ENCODE data around the gene ZFHX3. TPM values are rescaled to one million over a fixed set of nuclear protein-coding genes. Genes with fewer than 3 reads are reported as not detected.
A peak's percentile ranks its signal among the peaks of the same experiment; 100 is the strongest.

ZFHX3 gene
- total and polyA plus RNA-seq, 4 donors = 2.6 to 32.7 (median 14.7) TPM

DNA sequence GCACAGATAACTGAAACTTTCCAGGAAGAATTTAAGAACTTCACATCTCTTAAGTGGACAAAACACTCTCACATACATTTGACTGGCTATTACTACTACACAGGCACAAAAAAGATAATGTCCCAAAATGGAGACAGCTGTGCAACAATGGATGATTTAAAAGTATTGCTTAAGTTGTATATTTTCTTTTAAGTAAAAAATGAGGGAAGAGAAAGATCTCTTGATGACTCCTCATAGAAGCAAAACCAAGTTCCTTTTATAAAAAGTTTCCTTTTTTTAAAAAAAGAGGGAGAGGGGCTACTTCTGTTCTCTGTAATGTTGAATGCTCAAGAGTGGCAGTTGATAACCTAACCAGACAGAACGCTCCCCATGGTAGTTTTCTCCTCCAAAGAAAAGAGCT is 195.5 kb downstream of the ZFHX3 start:
- 98 to 100% methylated on average over 1 of the region's 1 CpG for WGBS, 2 donors
- Histone ChIP-seq H3K4me3 (no peak overlapping the region), H3K27me3 (ENCODE audit: control insufficient read depth in 3 of 3, insufficient read depth in 3 of 3, low read length in 2 of 3) (no peaks in the 10 kb centered on the region), H3K4me1 (ENCODE audit: control insufficient read depth in 5 of 5, insufficient read depth in 5 of 5, low read length in 5 of 5) (peaks cover 7 to 25% (median 9%) of the 10 kb centered on the region in 5 donors), H3K9ac (ENCODE audit: insufficient read depth in 1 of 2, low read length in 2 of 2) (no peak overlapping the region), H3K9me3 (ENCODE audit: control insufficient read depth in 4 of 4, insufficient read depth in 3 of 4, low read length in 3 of 4) (no peaks in the 10 kb centered on the region), H3K36me3 (ENCODE audit: control insufficient read depth in 4 of 4, insufficient read depth in 4 of 4, low read length in 4 of 4) (no peaks in the 10 kb centered on the region), H3K27ac (ENCODE audit: low read depth in 1 of 2, low read length in 1 of 2) (no peak overlapping the region)
- TF ChIP-seq, protein P1, sequence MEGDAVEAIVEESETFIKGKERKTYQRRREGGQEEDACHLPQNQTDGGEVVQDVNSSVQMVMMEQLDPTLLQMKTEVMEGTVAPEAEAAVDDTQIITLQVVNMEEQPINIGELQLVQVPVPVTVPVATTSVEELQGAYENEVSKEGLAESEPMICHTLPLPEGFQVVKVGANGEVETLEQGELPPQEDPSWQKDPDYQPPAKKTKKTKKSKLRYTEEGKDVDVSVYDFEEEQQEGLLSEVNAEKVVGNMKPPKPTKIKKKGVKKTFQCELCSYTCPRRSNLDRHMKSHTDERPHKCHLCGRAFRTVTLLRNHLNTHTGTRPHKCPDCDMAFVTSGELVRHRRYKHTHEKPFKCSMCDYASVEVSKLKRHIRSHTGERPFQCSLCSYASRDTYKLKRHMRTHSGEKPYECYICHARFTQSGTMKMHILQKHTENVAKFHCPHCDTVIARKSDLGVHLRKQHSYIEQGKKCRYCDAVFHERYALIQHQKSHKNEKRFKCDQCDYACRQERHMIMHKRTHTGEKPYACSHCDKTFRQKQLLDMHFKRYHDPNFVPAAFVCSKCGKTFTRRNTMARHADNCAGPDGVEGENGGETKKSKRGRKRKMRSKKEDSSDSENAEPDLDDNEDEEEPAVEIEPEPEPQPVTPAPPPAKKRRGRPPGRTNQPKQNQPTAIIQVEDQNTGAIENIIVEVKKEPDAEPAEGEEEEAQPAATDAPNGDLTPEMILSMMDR (IDR thresholded peaks at IDR 0.05; ENCODE audit: control extremely low read depth, extremely low read depth) = no peak
- ATAC-seq (ENCODE audit: insufficient read depth, low FRiP score) = no peak
- DNase-seq = no peak

DNA sequence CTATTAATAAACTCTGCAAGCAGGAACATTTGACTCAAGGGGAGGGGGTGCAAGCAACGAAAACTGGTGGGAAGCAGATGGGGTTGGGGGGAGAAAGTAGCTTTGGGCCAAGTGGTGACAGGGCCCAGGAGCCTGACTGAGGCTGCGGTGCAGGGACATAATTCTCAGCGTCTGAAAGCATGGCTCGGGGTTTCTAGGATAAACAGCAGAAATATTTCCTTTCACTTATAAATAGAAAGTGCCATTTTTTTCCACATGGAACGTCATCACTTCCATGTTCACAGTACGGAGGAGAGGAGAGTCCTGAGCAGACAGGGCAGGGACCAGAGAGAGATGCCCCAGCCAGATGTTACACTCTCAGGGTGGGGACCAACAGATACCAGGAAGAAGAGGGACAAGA is 197.1 kb downstream of the ZFHX3 start:
- H3K27me3 ChIP-seq (ENCODE audit: control insufficient read depth in 3 of 3, insufficient read depth in 3 of 3, low read length in 2 of 3) = no peaks in the 10 kb centered on the region
- TF ChIP-seq, protein P1 (IDR thresholded peaks at IDR 0.05; ENCODE audit: control extremely low read depth, extremely low read depth) = no peak
- no peak overlapping the region for H3K9ac ChIP-seq (ENCODE audit: insufficient read depth in 1 of 2, low read length in 2 of 2)
- ATAC-seq (ENCODE audit: insufficient read depth, low FRiP score) = no peak
- H3K36me3 ChIP-seq (ENCODE audit: control insufficient read depth in 4 of 4, insufficient read depth in 4 of 4, low read length in 4 of 4) = no peaks in the 10 kb centered on the region
- H3K4me1 ChIP-seq (ENCODE audit: control insufficient read depth in 5 of 5, insufficient read depth in 5 of 5, low read length in 5 of 5) = peaks cover 7 to 27% (median 10%) of the 10 kb centered on the region in 5 donors
- peak overlapping the region in 1 of 2 donors; percentile 69 for H3K27ac ChIP-seq (ENCODE audit: low read depth in 1 of 2, low read length in 1 of 2)
- peak in 2 of 3 donors; percentile 71 to 79 for DNase-seq
- WGBS, 2 donors = 67 to 80% methylated on average over 6 of the region's 6 CpGs
- H3K4me3 ChIP-seq = no peak overlapping the region
- H3K9me3 ChIP-seq (ENCODE audit: control insufficient read depth in 4 of 4, insufficient read depth in 3 of 4, low read length in 3 of 4) = no peaks in the 10 kb centered on the region

DNA sequence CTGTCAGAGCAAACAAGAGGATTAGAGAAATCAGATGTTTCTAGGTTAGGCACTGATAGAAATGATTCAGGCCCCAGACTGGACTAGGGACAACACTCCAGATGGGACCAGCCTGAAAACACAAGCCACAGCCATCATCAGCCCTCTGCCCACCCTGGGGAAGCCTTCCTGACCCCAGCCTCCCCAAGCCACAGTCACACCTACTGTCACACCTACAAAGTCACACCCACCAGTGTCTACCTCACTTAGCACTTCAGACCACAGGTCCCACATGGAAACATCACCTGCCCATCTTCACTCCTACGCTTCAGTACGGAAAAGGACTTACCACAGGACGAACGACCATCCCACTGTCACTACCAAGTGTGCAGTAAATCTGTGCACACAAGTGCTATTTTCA is 197.9 kb downstream of the ZFHX3 start:
- DNase-seq = no peak
- Histone ChIP-seq H3K36me3 (ENCODE audit: control insufficient read depth in 4 of 4, insufficient read depth in 4 of 4, low read length in 4 of 4) (no peaks in the 10 kb centered on the region), H3K9me3 (ENCODE audit: control insufficient read depth in 4 of 4, insufficient read depth in 3 of 4, low read length in 3 of 4) (no peaks in the 10 kb centered on the region), H3K9ac (ENCODE audit: insufficient read depth in 1 of 2, low read length in 2 of 2) (no peak overlapping the region), H3K4me3 (no peak overlapping the region), H3K27ac (ENCODE audit: low read depth in 1 of 2, low read length in 1 of 2) (peak overlapping the region in 1 of 2 donors; percentile 12), H3K4me1 (ENCODE audit: control insufficient read depth in 5 of 5, insufficient read depth in 5 of 5, low read length in 5 of 5) (peaks cover 7 to 27% (median 14%) of the 10 kb centered on the region in 5 donors), H3K27me3 (ENCODE audit: control insufficient read depth in 3 of 3, insufficient read depth in 3 of 3, low read length in 2 of 3) (no peaks in the 10 kb centered on the region)
- WGBS, 2 donors = 86 to 87% methylated on average over 4 of the region's 4 CpGs
- TF ChIP-seq, protein P1 (IDR thresholded peaks at IDR 0.05; ENCODE audit: control extremely low read depth, extremely low read depth) = no peak
- no peak for ATAC-seq (ENCODE audit: insufficient read depth, low FRiP score)
